IMR-90 (cell line): Measurements from ENCODE around the gene GAS2L2. TPM values are rescaled to one million over a fixed set of nuclear protein-coding genes. Genes with fewer than 3 reads are reported as not detected.

Experiments
- ATAC-seq: fragments of 200-7000 bp; cut with Tn5 transposase; 2 replicates; pipeline ENCODE4 v1.9.1; 2020; ENCODE audit warnings: low read depth, mild to moderate bottlenecking, moderate library complexity
- BruUV-seq: library from RNA; stranded (reverse); fragments of 400-500 nt; replicated peaks from 2 replicates; lab custom pipeline; 2021; lab: Mats Ljungman, UMichigan
- CTCF ChIA-PET: fragments of 300-600 bp; formaldehyde crosslinking; extraction: SDS; loops from one replicate; lab custom pipeline; 2021; ENCODE audit warnings: antibody characterized with exemption; lab: Yijun Ruan, JAX
- POLR2A ChIA-PET: fragments of 300-600 bp; sonication (Branson Sonifier 250); formaldehyde crosslinking; loops from one replicate; lab custom pipeline; 2022; ENCODE audit warnings: antibody characterized with exemption; ENCODE audit not compliant: unreplicated experiment; lab: Charles Lee
- DNase-seq: peaks from one replicate; pipeline ENCODE4 v3.0.0; 2013
- H2AFZ ChIP-seq: replicated peaks from 2 replicates; pipeline ENCODE3; 2013; ENCODE audit warnings: low read length, mild to moderate bottlenecking; ENCODE audit not compliant: poor library complexity
- H2AK5ac ChIP-seq: 2 replicates; pipeline ENCODE4 v1.6.1; 2013; ENCODE audit warnings: low read depth, low read length, inconsistent platforms
- H2AK9ac ChIP-seq: replicated peaks from 2 replicates; pipeline ENCODE3; 2013; ENCODE audit warnings: mild to moderate bottlenecking, low read depth, low read length, moderate library complexity; ENCODE audit not compliant: poor library complexity
- H2BK120ac ChIP-seq: 2 replicates; pipeline ENCODE4 v1.6.1; 2013; ENCODE audit warnings: low read depth, low read length, inconsistent platforms
- H2BK15ac ChIP-seq: 3 replicates; pipeline ENCODE4 v1.6.1; 2013; ENCODE audit warnings: low read depth, low read length, inconsistent platforms
- H2BK20ac ChIP-seq: 2 replicates; pipeline ENCODE4 v1.6.1; 2013; ENCODE audit warnings: low read depth, mild to moderate bottlenecking, inconsistent platforms, low read length, moderate library complexity
- H2BK5ac ChIP-seq: 2 replicates; pipeline ENCODE4 v1.6.1; 2013; ENCODE audit warnings: mild to moderate bottlenecking, low read depth, low read length, inconsistent platforms; ENCODE audit not compliant: poor library complexity, severe bottlenecking
- H3K14ac ChIP-seq: replicated peaks from 2 replicates; pipeline ENCODE4 v1.6.1; 2013; ENCODE audit warnings: low read depth, low read length, inconsistent platforms
- H3K18ac ChIP-seq: 2 replicates; pipeline ENCODE4 v1.6.1; 2013; ENCODE audit warnings: low read depth, low read length, control low read depth
- H3K23ac ChIP-seq: 2 replicates; pipeline ENCODE4 v1.6.1; 2013; ENCODE audit warnings: low read depth, low read length, inconsistent platforms
- H3K27ac ChIP-seq: 2 replicates; pipeline ENCODE4 v1.5.1; 2013; ENCODE audit warnings: mild to moderate bottlenecking, control low read depth, low read length; ENCODE audit not compliant: insufficient read depth
- H3K27me3 ChIP-seq: 2 replicates; pipeline ENCODE4 v1.6.1; 2013; ENCODE audit warnings: low read length; ENCODE audit not compliant: control insufficient read depth, insufficient read depth
- H3K36me3 ChIP-seq: 2 replicates; pipeline ENCODE4 v1.6.1; 2013; ENCODE audit warnings: low read length, mixed read lengths; ENCODE audit not compliant: control insufficient read depth, insufficient read depth
- H3K4ac ChIP-seq: 2 replicates; pipeline ENCODE4 v1.6.1; 2013; ENCODE audit warnings: low read depth, low read length, inconsistent platforms
- H3K4me1 ChIP-seq: 2 replicates; pipeline ENCODE4 v1.6.1; 2013; ENCODE audit warnings: low read length, mixed read lengths; ENCODE audit not compliant: control insufficient read depth, insufficient read depth
- H3K4me2 ChIP-seq: 2 replicates; pipeline ENCODE4 v1.6.1; 2013; ENCODE audit warnings: low read depth, mild to moderate bottlenecking, control low read depth, low read length, moderate library complexity
- H3K4me3 ChIP-seq: 2 replicates; pipeline ENCODE4 v1.5.1; 2013; ENCODE audit warnings: low read depth, mild to moderate bottlenecking, control low read depth, low read length, moderate library complexity; ENCODE audit not compliant: insufficient read depth
- H3K56ac ChIP-seq: 2 replicates; pipeline ENCODE4 v1.6.1; 2013; ENCODE audit warnings: low read length, inconsistent platforms; ENCODE audit not compliant: insufficient read depth; ENCODE audit errors: extremely low read depth
- H3K79me1 ChIP-seq, 2 experiments: 2 replicates each; pipeline ENCODE4 v1.6.1; 2013; ENCODE audit warnings: low read length in 2 of 2, inconsistent platforms in 1 of 2, low read depth in 1 of 2
- H3K9ac ChIP-seq: 2 replicates; pipeline ENCODE4 v1.6.1; 2013; ENCODE audit warnings: low read depth, low read length, control low read depth
- H3K9me1 ChIP-seq: 2 replicates; pipeline ENCODE4 v1.6.1; 2013; ENCODE audit warnings: low read length, inconsistent platforms; ENCODE audit not compliant: insufficient read depth
- H3K9me3 ChIP-seq: 2 replicates; pipeline ENCODE4 v1.6.1; 2013; ENCODE audit warnings: low read length; ENCODE audit not compliant: control insufficient read depth, insufficient read depth
- H4K20me1 ChIP-seq: 2 replicates; pipeline ENCODE4 v1.6.1; 2013; ENCODE audit warnings: low read length, inconsistent platforms; ENCODE audit not compliant: insufficient read depth
- H4K5ac ChIP-seq: 2 replicates; pipeline ENCODE4 v1.6.1; 2013; ENCODE audit warnings: mild to moderate bottlenecking, low read depth, low read length, control low read depth
- H4K8ac ChIP-seq, 2 experiments: 2 replicates each; pipeline ENCODE4 v1.6.1; 2013; ENCODE audit warnings: low read depth in 2 of 2, low read length in 2 of 2, control low read depth in 1 of 2, inconsistent platforms in 1 of 2
- H4K91ac ChIP-seq: 2 replicates; pipeline ENCODE4 v1.6.1; 2013; ENCODE audit warnings: low read depth, low read length, inconsistent platforms; ENCODE audit not compliant: insufficient read depth
- MXI1 ChIP-seq: IDR thresholded peaks from 2 replicates; pipeline ENCODE4 v1.6.1; 2012; ENCODE audit warnings: low read depth, mild to moderate bottlenecking, low read length, moderate library complexity, borderline replicate concordance
- NFE2L2 ChIP-seq: fragments of 150-350 bp; IDR thresholded peaks from 2 replicates; pipeline ENCODE4 v1.6.1; 2016; ENCODE audit warnings: low read depth, mild to moderate bottlenecking, low read length
- POLR2A ChIP-seq: IDR thresholded peaks from 2 replicates; pipeline ENCODE4 v1.6.1; 2012; ENCODE audit warnings: mild to moderate bottlenecking, low read depth, low read length
- SMC3 ChIP-seq: fragments of 150-350 bp; IDR thresholded peaks from 2 replicates; pipeline ENCODE4 v1.6.1; 2016; ENCODE audit warnings: low read depth, mild to moderate bottlenecking, antibody characterized with exemption, low read length, moderate library complexity
- WGBS, 2 experiments: methylation state at CpG; one replicate each; pipeline versions ENCODE4 v1.1.5 to v1.1.7; 2013; ENCODE audit warnings: missing lambda C conversion rate in 2 of 2; ENCODE audit not compliant: insufficient read length in 1 of 2; ENCODE audit errors: extremely low coverage in 2 of 2; 5-methylcytosine and 5-hydroxymethylcytosine counted together
- dilution Hi-C: fragments of 300-500 bp; cut with HindIII; formaldehyde crosslinking; loops from one replicate; pipeline ENCODE4 v1.14.3; 2018; ENCODE audit warnings: low sequenced_read_pairs; ENCODE audit not compliant: unreplicated experiment
- in situ Hi-C: fragments of 300-500 bp; cut with MboI; formaldehyde crosslinking; loops from 3 replicates; pipeline ENCODE4 v1.14.3; 2019; ENCODE audit warnings: low sequenced_read_pairs, inconsistent platforms, mixed read lengths
- intact Hi-C: fragments of 100-400 bp; cut with micrococcal nuclease; formaldehyde crosslinking; loops from 2 replicates; pipeline ENCODE4 v1.10.0; 2022
- polyA plus RNA-seq, 3 experiments: library from polyadenylated mRNA; depleted of rRNA; stranded (reverse); fragments of >200 nt; gene quantifications; 2 replicates each; pipeline ENCODE4 v1.2.3, GENCODE V29; 2012; ENCODE audit warnings: low replicate concordance in 1 of 3
- total RNA-seq: library from RNA; depleted of rRNA; stranded (reverse); fragments of >200 nt; gene quantifications from 2 replicates; pipeline ENCODE4 v1.2.3, GENCODE V29; 2012

Gene GAS2L2
- total and polyA plus RNA-seq, 2 of the 4 experiments (the other 2 are of a cell fraction), result 0.02 TPM; not detected in 1

GRCh38 chr17:35698800-35699199 is 54.2 kb downstream of the GAS2L2 start:
- no peak overlapping the region for H2BK15ac ChIP-seq
- dilution Hi-C loops (no loop called here), in situ Hi-C loops (no loop called here), intact Hi-C loops (no loop called here)
- no peaks in the 10 kb centered on the region for H3K27me3 ChIP-seq
- H2BK20ac ChIP-seq, result no peak overlapping the region
- no peak overlapping the region for H2AK9ac ChIP-seq
- H3K4ac ChIP-seq, result no peak overlapping the region
- no peak overlapping the region for H4K8ac ChIP-seq
- H3K79me1 ChIP-seq, result peaks cover 25 to 28% of the 10 kb centered on the region in 2 experiments
- DNase-seq (no peak), ATAC-seq (no peak)
- no peak overlapping the region for H4K91ac ChIP-seq
- H3K14ac ChIP-seq, result no peak overlapping the region
- H3K4me3 ChIP-seq, result no peak overlapping the region
- no peak overlapping the region for H3K9ac ChIP-seq
- no peak overlapping the region for H2AK5ac ChIP-seq
- peaks cover 10% of the 10 kb centered on the region; the same call in 1 of the 2 replicates for H3K9me1 ChIP-seq
- no peak overlapping the region for H2BK5ac ChIP-seq
- TF ChIP-seq NFE2L2 (no peak), SMC3 (no peak), MXI1 (no peak), POLR2A (no peak)
- 0 out of 2 replicates have a peak, but pooled peaks cover 3% of the 10 kb centered on the region for H3K4me1 ChIP-seq
- no peak overlapping the region for H3K23ac ChIP-seq
- H3K9me3 ChIP-seq, result no peaks in the 10 kb centered on the region
- no peaks in the 10 kb centered on the region; the same call in 1 of the 2 replicates for H4K20me1 ChIP-seq
- H2BK120ac ChIP-seq, result no peak overlapping the region
- POLR2A ChIA-PET, result no interaction called here
- WGBS, 2 experiments, result no CpG with 5 or more reads among the region's 2 CpGs
- H3K56ac ChIP-seq, result no peak overlapping the region
- peaks cover 18% of the 10 kb centered on the region for H3K36me3 ChIP-seq
- CTCF ChIA-PET, result no interaction called here
- no peak overlapping the region for H4K5ac ChIP-seq
- H3K4me2 ChIP-seq, result no peak overlapping the region
- no peak overlapping the region for H3K18ac ChIP-seq
- no TSS peak for BruUV-seq
- no peak overlapping the region for H3K27ac ChIP-seq
- no peak overlapping the region for H2AFZ ChIP-seq
